HEK293 (cell line): ENCODE measurements around the gene CAMK1.
A peak's percentile ranks its signal among the peaks of the same experiment; 100 is the strongest.

Experiments used
- CTCF ChIA-PET: fragments of 350-600 bp; formaldehyde crosslinking; extraction: SDS; loops from one replicate; lab custom pipeline; 2021; ENCODE audit warnings: antibody characterized with exemption; lab: Yijun Ruan, JAX
- POLR2A ChIA-PET: fragments of 300-600 bp; formaldehyde crosslinking; extraction: SDS; loops from one replicate; lab custom pipeline; 2020; ENCODE audit warnings: antibody characterized with exemption, inconsistent platforms; lab: Yijun Ruan, JAX
- H3K27ac ChIP-seq: fragments of 200-500 bp; sonication (Bioruptor generic); 2 replicates; pipeline ENCODE4 v1.5.1; 2014; ENCODE audit warnings: low read depth, low read length, control low read depth, inconsistent platforms; ENCODE audit errors: extremely low read depth
- H3K36me3 ChIP-seq, 2 experiments: fragments of 200-500 bp in 1 of 2; sonication (Bioruptor generic) in 1 of 2; 1 replicate in 1 of 2; 2 replicates in 1 of 2; pipeline ENCODE4 v1.5.1; 2014 to 2017; ENCODE audit warnings: inconsistent platforms in 2 of 2, low read length in 2 of 2; ENCODE audit not compliant: control insufficient read depth in 2 of 2, insufficient read depth in 1 of 2
- H3K4me1 ChIP-seq: fragments of 200-500 bp; sonication (Bioruptor generic); 2 replicates; pipeline ENCODE4 v1.5.1; 2014; ENCODE audit warnings: mild to moderate bottlenecking, low read length, inconsistent platforms; ENCODE audit not compliant: control insufficient read depth, insufficient read depth
- H3K4me3 ChIP-seq: 2 replicates; pipeline ENCODE4 v1.5.1; 2011; ENCODE audit warnings: low read depth, mild to moderate bottlenecking, control low read depth, low read length, moderate library complexity
- H3K9me3 ChIP-seq: fragments of 200-500 bp; sonication (Bioruptor generic); 2 replicates; pipeline ENCODE4 v1.5.1; 2014; ENCODE audit warnings: low read depth, low read length, inconsistent platforms; ENCODE audit not compliant: control insufficient read depth, insufficient read depth
- HIC1 ChIP-seq: fragments of 450-650 bp; formaldehyde crosslinking; IDR thresholded peaks from 2 replicates; pipeline ENCODE4 v1.5.1; 2016; ENCODE audit warnings: missing biosample characterization, missing genetic modification characterization
- INSM2 ChIP-seq: fragments of 450-650 bp; formaldehyde crosslinking; IDR thresholded peaks from 2 replicates; pipeline ENCODE4 v1.5.1; 2016; ENCODE audit warnings: missing biosample characterization, missing genetic modification characterization
- PRDM1 ChIP-seq: fragments of 450-650 bp; formaldehyde crosslinking; IDR thresholded peaks from 2 replicates; pipeline ENCODE4; 2016; ENCODE audit warnings: missing biosample characterization, missing genetic modification characterization
- PRDM10 ChIP-seq: fragments of 450-650 bp; formaldehyde crosslinking; IDR thresholded peaks from 2 replicates; pipeline ENCODE4 v1.5.1; 2016; ENCODE audit warnings: missing biosample characterization, missing genetic modification characterization
- TSHZ1 ChIP-seq: fragments of 450-650 bp; formaldehyde crosslinking; IDR thresholded peaks from 2 replicates; pipeline ENCODE4 v1.5.1; 2016; ENCODE audit warnings: missing biosample characterization, missing genetic modification characterization, borderline replicate concordance
- ZBTB20 ChIP-seq: fragments of 450-650 bp; formaldehyde crosslinking; IDR thresholded peaks from 2 replicates; pipeline ENCODE4 v1.5.1; 2016; ENCODE audit warnings: missing biosample characterization, missing genetic modification characterization
- ZBTB44 ChIP-seq: fragments of 450-650 bp; IDR thresholded peaks from 2 replicates; pipeline ENCODE4 v1.5.1; 2018; ENCODE audit warnings: missing biosample characterization, mild to moderate bottlenecking, missing genetic modification characterization
- ZBTB48 ChIP-seq: fragments of 450-650 bp; formaldehyde crosslinking; IDR thresholded peaks from 2 replicates; pipeline ENCODE4 v1.5.1; 2016; ENCODE audit warnings: missing biosample characterization, missing genetic modification characterization
- ZBTB6 ChIP-seq: fragments of 450-650 bp; formaldehyde crosslinking; IDR thresholded peaks from 2 replicates; pipeline ENCODE4 v1.5.1; 2017; ENCODE audit warnings: missing biosample characterization, missing genetic modification characterization
- ZEB2 ChIP-seq: fragments of 450-650 bp; formaldehyde crosslinking; IDR thresholded peaks from 2 replicates; pipeline ENCODE4 v1.5.1; 2016; ENCODE audit warnings: missing biosample characterization, missing genetic modification characterization
- ZFP3 ChIP-seq: fragments of 450-650 bp; formaldehyde crosslinking; IDR thresholded peaks from 2 replicates; pipeline ENCODE4 v1.5.1; 2016; ENCODE audit warnings: low read depth, missing biosample characterization, missing genetic modification characterization
- ZIC2 ChIP-seq: fragments of 450-650 bp; formaldehyde crosslinking; IDR thresholded peaks from 2 replicates; pipeline ENCODE4 v1.5.1; 2016; ENCODE audit warnings: missing biosample characterization, missing genetic modification characterization
- ZNF610 ChIP-seq: fragments of 450-650 bp; formaldehyde crosslinking; IDR thresholded peaks from 2 replicates; pipeline ENCODE4 v1.5.1; 2016; ENCODE audit warnings: missing biosample characterization, missing genetic modification characterization, borderline replicate concordance
- ZNF623 ChIP-seq: fragments of 450-650 bp; formaldehyde crosslinking; IDR thresholded peaks from 2 replicates; pipeline ENCODE4 v1.5.1; 2016; ENCODE audit warnings: missing biosample characterization, missing genetic modification characterization
- ZNF629 ChIP-seq: fragments of 450-650 bp; formaldehyde crosslinking; IDR thresholded peaks from 2 replicates; pipeline ENCODE4 v1.5.1; 2017; ENCODE audit warnings: missing biosample characterization, missing genetic modification characterization
- ZNF670 ChIP-seq: fragments of 450-650 bp; formaldehyde crosslinking; IDR thresholded peaks from 2 replicates; pipeline ENCODE4 v1.5.1; 2016; ENCODE audit warnings: missing biosample characterization, missing genetic modification characterization, low read depth
- ZNF707 ChIP-seq: fragments of 450-650 bp; formaldehyde crosslinking; IDR thresholded peaks from 2 replicates; pipeline ENCODE4 v1.5.1; 2016; ENCODE audit warnings: missing biosample characterization, missing genetic modification characterization
- ZNF830 ChIP-seq: fragments of 450-650 bp; IDR thresholded peaks from 2 replicates; pipeline ENCODE4 v1.5.0; 2018; ENCODE audit warnings: missing biosample characterization, missing genetic modification characterization, low read depth, mild to moderate bottlenecking, moderate library complexity
- ZNF837 ChIP-seq: fragments of 450-650 bp; formaldehyde crosslinking; IDR thresholded peaks from 2 replicates; pipeline ENCODE4 v1.5.1; 2016; ENCODE audit warnings: missing biosample characterization, missing genetic modification characterization
- ZSCAN16 ChIP-seq: fragments of 450-650 bp; formaldehyde crosslinking; IDR thresholded peaks from 2 replicates; pipeline ENCODE4 v1.5.1; 2016; ENCODE audit warnings: missing biosample characterization, missing genetic modification characterization
- ZSCAN30 ChIP-seq: fragments of 450-650 bp; IDR thresholded peaks from 2 replicates; pipeline ENCODE4 v1.5.1; 2018; ENCODE audit warnings: missing biosample characterization, mild to moderate bottlenecking, missing genetic modification characterization, moderate library complexity

Gene CAMK1

GRCh38 chr3:9749296-9749644 lies 20.5 kb downstream of the CAMK1 start (continued):
- TF ChIP-seq TSHZ1 (tag by site-specific recombination) (no peak), ZBTB44 (no peak), ZIC2 (tag by site-specific recombination) (no peak), ZBTB48 (tag by site-specific recombination) (0 out of 2 replicates have a peak, but pooled peaks have one; percentile 20), PRDM10 (no peak)
- TF ChIP-seq, all 188 proteins: peak for 3

GRCh38 chr3:9748031-9748430 lies 21.7 kb downstream of the CAMK1 start:
- Histone ChIP-seq H3K27ac (no peak overlapping the region), H3K36me3 (peaks cover 0 to 84% of the 10 kb centered on the region in 2 experiments; a peak in 2 of 3 replicates), H3K4me1 (0 out of 2 replicates have a peak, but pooled peaks cover 2% of the 10 kb centered on the region), H3K4me3 (no peak overlapping the region), H3K9me3 (no peaks in the 10 kb centered on the region)
- ChIA-PET CTCF (no interaction called here), POLR2A (interaction anchor here (2.5 to 2.7 kb wide), 2 partner anchors 16 to 45 kb away, joined by 16 to 47 read pairs; partner anchors contain the start of genes ARPC4, BRPF1 and TADA3)
- TF ChIP-seq ZNF610 (tag by site-specific recombination) (no peak), ZEB2 (no peak), ZBTB20 (tag by site-specific recombination) (no peak), HIC1 (tag by site-specific recombination) (no peak), PRDM1 (tag by site-specific recombination) (no peak), ZNF670 (tag by site-specific recombination) (no peak), ZBTB6 (tag by site-specific recombination) (no peak), ZSCAN30 (tag by site-specific recombination) (no peak), ZNF707 (tag by site-specific recombination) (no peak), ZNF623 (no peak), ZNF629 (tag by site-specific recombination) (no peak), ZFP3 (tag by site-specific recombination) (no peak), ZNF837 (tag by site-specific recombination) (no peak), ZNF830 (tag by site-specific recombination) (no peak), INSM2 (tag by site-specific recombination) (no peak), ZSCAN16 (tag by site-specific recombination) (no peak)
